SK-MEL-5 (cell line): ENCODE measurements around the gene RHOU. TPM values are rescaled to one million over a fixed set of nuclear protein-coding genes. Genes with fewer than 3 reads are reported as not detected.

Experiments used
- DNase-seq: peaks from one replicate; pipeline ENCODE4 v3.0.0-alpha.2; 2016; ENCODE audit warnings: low read depth, low spot score
- in situ Hi-C: cut with HindIII; loops from 2 replicates; pipeline ENCODE4 v1.10.0; 2016; ENCODE audit warnings: low sequenced_read_pairs, high pct_unique_total_duplicates, low pct_unique_long_range_greater_than_20kb
- total RNA-seq: library from RNA; depleted of rRNA; stranded (reverse); fragments of >200 nt; shearing (Covaris generic); gene quantifications from 2 replicates; pipeline ENCODE4 v1.2.3, GENCODE V29; 2014

RHOU gene
- total RNA-seq, 1 experiment from 2014 or later, result 0.79 TPM

DNA sequence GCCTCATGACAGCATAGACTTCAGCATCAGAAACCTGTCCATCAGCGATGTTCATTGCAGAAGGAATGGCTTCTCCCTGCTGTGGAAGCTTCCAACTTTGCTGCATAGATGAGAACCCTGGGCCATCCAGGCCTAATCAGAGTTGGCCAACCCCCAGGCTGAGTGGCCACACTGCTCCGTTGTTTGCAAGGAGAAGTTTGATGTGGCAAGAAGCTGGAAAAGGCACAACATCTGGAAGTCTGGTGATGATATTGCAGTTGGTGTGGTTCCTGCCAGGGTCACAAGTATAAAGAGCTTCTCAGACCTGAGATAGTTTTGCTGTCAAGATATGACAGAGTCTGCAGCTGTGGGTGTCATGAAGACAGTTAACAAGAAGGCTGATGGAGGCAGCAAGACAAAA is 41.2 kb downstream of the RHOU start:
- DNase-seq, result no peak
- in situ Hi-C loops, result no loop called here

DNA sequence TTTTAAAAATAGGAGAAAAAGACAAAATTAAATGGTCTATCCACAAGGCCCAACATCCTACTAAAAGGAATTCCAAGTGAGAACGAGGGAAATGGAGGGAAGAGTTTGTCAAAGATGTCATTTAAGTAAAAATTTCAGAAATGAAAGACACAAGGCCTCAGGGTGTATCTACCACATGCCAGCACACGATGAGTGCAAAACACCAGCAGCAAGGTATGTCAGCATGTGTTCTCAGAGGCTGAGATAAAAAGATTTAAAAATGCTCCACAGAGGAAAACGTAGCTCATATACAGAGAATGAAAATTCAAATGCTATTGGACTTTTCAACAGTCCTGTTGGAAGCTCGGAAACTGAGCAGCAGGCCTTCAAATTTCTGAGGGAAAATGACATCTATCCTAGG is 42.0 kb downstream of the RHOU start:
- DNase-seq, result no peak
- in situ Hi-C loops, result no loop called here

DNA sequence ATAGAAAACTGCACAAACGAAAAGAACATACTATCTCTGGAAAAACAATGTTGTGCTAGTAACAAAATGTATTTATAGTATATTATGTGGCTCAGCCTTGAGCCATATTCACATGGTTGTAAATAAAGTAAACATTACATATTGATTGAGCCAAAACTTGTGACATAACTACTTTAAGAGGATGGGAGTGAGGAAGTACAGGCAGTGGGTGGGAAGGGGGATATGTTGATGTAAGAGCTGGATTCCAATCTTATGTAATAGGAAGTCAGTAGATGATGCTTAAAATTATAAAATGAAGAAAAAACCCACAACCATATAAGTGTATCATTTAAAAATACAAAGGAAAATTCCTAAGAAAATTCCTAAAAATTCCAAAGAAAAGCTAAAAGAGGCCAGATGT is 42.7 kb downstream of the RHOU start:
- DNase-seq, result no peak
- in situ Hi-C loops, result no loop called here

- in situ Hi-C loops, result no loop called here
- no peak for DNase-seq
Observed at GRCh38 chr1:228778466-228778865, 43.2 kb downstream of the RHOU start.

- DNase-seq, result no peak
Observed at GRCh38 chr1:228778961-228779360, 43.7 kb downstream of the RHOU start.

DNA sequence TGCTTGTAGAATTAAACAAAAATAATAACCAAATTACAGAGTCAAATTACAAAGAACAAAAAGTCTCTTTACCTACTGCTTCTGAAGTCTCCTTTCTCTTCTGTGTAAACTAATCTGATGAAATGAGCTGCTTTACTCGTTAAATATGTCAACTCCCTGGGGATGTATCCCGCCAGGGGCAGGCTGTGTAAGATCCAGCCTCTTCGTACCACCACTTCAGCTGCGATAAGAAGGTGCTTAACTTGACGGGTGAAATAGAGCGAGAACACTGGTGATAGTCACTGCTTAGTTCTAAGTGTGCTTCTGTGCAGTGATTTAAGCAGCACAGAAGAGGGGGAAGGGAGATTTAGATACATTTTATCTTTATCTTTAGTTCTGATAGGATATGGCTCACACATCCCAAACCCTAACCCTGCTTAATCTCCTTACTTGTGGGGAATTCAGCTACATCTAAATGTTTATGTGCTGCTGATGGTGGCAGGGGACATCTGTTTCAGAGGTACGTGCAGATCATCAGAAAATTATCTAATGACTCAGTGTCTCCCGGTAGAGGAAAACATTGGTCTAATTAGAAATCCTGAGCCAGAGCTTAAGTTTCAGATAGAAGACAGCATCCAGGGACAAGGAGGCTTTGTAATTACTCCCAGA is 46.0 kb downstream of the RHOU start:
- in situ Hi-C loops, result no loop called here

More at GRCh38 chr1:228778961-228779360, 43.7 kb downstream of the RHOU start:
- in situ Hi-C loops, result no loop called here

DNA sequence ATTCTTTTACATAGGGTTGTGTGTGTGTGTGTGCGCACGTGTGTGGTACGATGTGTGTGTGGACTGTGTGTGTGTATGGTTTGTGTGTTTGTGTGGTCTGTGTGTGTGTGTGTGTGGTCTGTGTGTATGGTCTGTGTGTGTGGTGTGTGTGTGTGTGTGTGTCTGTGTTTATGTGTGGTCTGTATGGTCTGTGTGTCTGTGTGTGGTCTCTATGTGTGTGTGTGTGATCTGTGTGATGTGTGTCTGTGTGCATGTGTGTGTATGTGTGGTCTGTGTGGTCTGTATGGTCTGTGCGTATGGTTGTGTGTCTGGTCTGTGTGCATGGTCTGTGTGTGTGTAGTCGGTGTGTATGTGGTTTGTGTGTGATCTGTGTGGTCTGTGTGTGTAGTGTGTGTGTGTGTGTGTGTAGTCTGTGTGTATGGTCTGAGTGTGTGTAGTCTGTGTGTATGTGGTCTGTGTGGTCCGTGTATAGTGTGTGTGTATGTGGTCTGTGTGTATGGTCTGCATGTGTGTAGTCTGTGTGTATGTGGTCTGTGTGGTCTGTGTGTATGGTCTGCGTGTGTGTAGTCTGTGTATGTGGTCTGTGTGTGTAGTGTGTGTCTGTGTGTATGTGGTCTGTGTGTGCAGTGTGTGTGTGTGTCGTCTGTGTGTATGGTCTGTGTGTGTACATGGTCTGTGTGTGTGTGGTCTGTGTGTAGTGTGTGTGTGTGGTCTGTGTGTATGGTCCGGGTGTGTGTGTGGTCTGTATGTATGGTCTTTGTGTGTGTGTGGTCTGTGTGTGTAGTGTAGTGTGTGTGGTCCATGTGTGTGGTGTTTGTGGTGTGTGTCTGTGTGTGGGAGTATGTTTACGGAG is 46.8 kb downstream of the RHOU start:
- in situ Hi-C loops, result no loop called here
- no peak for DNase-seq

More for the DNA sequence above, 46.0 kb downstream of the RHOU start:
- peak; percentile 6 for DNase-seq

DNA sequence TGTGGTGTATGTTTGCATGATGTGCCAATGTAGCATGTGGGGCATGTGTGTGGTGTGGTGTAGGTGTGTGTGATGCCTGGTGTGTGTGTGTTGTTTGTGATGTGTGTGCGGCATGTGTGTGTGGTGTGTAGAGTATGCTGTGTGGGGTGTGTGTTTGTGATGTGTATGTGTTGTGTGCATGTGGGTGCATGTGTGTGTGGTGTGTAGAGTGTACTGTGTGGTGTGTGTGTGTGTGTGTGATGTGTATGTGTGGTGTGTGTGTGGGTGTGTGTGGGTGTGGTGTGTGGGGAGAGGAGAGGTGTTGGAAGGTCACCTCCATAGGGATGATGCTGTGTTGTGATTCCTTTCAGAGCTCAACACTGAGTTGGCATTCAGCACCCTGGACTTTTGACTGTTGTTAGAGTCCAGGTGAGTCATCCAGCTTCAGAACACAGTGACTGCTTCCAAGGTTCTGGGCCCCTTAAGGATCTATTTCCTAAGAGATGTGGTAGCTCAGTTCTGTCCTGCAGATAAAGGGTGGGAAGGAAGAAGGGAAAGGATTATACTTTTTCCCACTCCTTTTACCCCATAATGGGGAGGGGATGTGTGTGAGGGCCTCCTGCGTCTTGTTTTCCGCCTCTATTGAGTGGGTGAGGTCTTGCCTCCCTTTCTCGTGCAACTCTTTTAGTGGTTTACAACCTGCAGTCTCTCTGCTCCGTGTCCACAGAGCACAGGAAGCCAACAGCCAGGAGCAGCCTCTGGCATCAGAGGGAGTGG is 47.6 kb downstream of the RHOU start:
- in situ Hi-C loops, result no loop called here
- DNase-seq, result no peak

GRCh38 chr1:228783418-228784040 is 48.2 kb downstream of the RHOU start:
- in situ Hi-C loops, result no loop called here
- DNase-seq, result no peak

DNA sequence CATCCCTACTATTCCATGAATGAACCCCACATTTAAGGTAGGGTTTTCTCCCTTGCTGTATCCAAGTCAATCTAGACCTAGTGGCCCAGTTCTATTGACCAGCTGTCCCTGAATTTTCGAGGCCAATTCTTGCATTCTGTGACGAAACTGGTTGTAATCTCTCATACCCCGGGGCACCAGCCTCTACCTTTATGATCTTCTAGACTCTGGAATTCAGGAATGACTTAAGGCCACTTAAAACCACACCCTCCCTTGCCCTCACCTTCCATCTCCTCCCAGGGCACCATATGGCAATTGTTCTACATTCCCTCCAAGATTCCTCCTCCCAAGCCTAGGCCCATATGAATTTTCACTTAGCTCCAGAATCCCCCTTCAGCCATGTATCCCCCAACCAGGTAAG is 48.9 kb downstream of the RHOU start:
- no peak for DNase-seq
- in situ Hi-C loops, result no loop called here

DNA sequence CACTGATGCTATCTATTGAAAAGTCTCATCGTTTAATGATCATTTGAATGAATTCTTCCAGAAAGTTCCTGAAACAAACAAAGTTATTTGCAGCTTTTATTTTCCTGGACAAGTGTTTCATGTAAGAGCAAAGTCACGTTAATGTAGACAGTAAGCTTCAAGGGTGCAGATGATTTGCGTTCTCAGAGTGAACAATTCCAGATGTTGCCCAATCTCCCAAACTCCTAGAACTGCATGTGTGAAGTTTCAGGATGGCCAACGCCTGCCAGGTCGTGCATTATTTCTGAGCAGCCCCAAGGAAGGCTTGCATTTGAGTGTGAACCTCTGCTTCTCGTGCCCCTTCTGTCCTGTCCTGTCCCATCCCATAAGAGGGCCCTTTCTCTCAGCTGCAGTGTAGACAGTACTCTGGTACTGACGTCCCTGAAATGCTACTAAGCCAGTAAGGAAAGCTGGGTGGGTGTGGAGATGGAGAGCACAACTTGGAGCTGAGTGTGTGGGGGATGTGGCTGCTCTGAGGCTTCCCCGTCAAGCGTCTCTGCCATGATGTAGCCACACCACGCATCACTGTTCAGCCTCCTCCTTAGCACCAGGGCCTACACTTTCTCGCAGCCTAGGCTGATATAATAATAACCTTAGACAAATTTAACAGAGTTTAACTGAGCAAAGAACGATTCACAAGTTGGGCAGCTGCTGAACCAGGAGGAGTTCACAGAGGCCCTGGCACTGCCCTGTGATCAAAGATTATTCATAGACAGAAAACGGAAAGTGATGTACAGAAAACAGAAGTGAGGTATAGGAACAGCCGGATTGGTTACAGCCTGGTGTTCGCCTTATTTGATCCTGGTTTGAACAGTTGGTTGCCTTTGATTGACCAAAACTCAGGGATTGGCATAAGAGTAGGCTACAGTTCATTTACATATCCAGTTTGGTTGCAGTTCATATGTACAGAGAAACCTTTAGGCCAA is 50.4 kb downstream of the RHOU start:
- in situ Hi-C loops, result no loop called here
- DNase-seq, result no peak

- no peak for DNase-seq
- in situ Hi-C loops, result no loop called here
Observed at GRCh38 chr1:228786361-228787129, 51.3 kb downstream of the RHOU start.

DNA sequence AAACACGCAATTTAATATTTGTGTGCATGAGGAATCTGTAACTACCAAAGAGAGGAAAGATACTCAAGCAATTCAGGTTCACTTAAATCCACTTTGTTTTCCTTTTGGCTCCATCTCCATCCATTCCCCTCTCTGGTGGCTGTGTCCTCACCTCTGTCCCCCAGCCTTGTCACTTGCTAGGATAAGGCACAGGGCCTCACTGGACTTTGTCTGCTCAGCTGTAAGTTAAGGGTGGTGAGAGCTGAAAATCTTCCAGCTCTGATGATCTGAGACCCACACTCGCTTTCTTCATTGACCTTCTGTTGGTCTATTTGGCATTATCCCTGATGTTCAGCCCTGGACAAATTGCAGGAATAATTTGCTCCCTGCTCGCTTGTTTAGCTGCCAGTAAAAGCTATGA is 56.5 kb downstream of the RHOU start:
- no peak for DNase-seq
- in situ Hi-C loops, result no loop called here

DNA sequence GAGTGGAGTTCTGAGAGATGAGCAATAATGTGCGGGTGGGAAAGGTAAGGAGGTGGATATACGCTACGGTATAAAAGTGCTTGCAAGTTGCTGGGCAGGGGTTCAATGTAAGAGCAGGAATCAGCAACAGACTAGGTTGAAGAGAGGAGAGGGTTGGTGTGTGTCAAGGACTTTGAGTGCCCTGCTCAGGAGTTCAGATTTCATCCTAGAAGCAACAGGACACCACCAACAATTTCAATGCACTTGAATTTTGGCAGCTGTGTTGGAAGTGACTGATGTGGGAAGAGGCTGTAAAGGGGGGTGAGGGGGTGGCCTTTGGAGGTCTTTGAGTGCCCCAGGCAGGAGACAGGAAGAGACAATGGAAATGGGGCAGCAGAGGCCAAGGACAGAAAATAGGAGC is 57.3 kb downstream of the RHOU start:
- in situ Hi-C loops, result no loop called here
- DNase-seq, result no peak

GRCh38 chr1:228793032-228793431 is 57.8 kb downstream of the RHOU start:
- no peak for DNase-seq
- in situ Hi-C loops, result no loop called here

DNA sequence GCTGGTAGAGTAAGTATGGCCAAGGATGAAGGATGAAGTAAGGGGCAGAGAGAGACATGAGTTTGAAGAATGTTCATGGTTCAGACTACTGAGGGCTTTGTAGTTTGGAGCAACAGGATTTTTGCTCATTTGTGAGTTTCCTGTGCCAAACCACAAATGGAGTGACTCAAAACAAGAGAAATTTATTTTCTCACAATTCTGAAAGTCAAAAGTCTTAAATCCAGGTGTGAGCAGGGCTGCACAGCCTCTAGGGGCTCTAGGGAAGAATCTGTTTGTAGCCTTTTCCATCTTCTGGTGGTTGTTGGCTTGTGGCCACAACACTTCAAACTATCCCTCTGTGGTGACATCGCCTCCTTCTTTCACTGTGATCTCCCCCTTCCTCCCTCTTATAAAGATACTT is 58.9 kb downstream of the RHOU start:
- no peak for DNase-seq

More for the DNA sequence above, 58.9 kb downstream of the RHOU start:
- in situ Hi-C loops, result no loop called here
